Measurements from ENCODE around the gene CALB2. TPM values are rescaled to one million over a fixed set of nuclear protein-coding genes. Genes with fewer than 3 reads are reported as not detected.

CALB2 gene
- total and polyA plus RNA-seq, 2 of the 13 experiments (the other 11 are each of a cell fraction or from before 2014, with no cell fraction given) = 0.37 to 0.40 TPM

DNA sequence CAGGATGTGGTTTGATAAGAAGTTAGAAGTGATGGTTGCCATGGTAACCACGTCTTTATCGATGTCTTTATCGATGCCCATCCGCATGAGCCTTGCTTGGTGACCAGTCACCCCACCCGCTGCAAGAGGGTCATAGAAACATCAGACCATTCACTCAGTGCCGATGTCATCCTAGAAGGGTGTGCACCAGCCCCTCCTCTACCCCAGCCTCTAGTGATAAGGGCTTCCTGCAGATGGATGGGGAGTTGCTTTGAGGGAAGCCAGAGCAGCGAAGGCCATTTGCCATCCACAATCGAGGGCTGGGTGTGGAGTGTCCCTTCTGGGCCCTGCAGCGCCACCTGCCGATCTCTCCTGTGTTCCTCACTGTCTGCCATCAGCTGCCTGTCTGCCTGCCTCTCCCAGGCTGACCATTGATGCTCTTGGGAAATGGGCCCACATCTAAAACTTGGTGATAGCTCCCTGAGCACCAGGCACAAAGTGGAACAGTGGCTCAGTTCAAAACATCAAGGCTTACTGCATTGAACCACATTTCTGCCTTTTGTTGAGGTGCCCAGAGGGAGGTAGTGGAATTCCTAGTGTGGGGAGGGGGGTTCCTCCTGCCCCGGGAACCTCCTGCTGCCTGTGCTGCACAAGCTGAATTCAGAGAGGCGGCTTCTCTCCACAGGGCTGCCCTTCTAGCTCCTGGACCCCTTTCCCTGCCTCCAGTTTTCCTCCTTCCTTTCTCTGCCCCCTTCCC is 8.9 kb downstream of the CALB2 start:
- WGBS (ENCODE audit: low lambda C conversion rate) = 41% methylated on average over 10 of the region's 12 CpGs
- DNase-seq (ENCODE audit: low spot score) (peak; percentile 55), FAIRE-seq (peak; percentile 86), ATAC-seq (peak; percentile 95)
- H3K27ac ChIP-seq (ENCODE audit: extremely low read length, insufficient read depth, low read length) = no peak overlapping the region
- H3K4me2 ChIP-seq (ENCODE audit: low read depth, low read length) = no peak overlapping the region
- no peaks in the 10 kb centered on the region for H3K9me3 ChIP-seq (ENCODE audit: low read length)
- H2AFZ ChIP-seq (ENCODE audit: low read length) = no peak overlapping the region
- in situ Hi-C loops (cut with HindIII; ENCODE audit: extremely low pct_ligation_motif_present, low pct_unique_long_range_greater_than_20kb) = no loop called here
- H4K20me1 ChIP-seq (ENCODE audit: insufficient read depth, low read length) = no peaks in the 10 kb centered on the region
- no TSS peak for BruUV-seq (replicated peaks)
- H3K36me3 ChIP-seq (replicated peaks in 1 of 2; ENCODE audit: control insufficient read depth in 1 of 2, insufficient read depth in 2 of 2, low read length in 2 of 2) = no peaks in the 10 kb centered on the region
- no peaks in the 10 kb centered on the region for H3K4me1 ChIP-seq (ENCODE audit: insufficient read depth, low read length)
- ChIA-PET POLR2A (no interaction called here), CTCF (ENCODE audit: low intra/inter-chr PET ratio, low total read pairs) (interaction anchor here (1.1 kb wide), 1 partner anchor 152 kb away, joined by 3 read pairs; no protein-coding TSS in a partner anchor)
- H3K79me2 ChIP-seq (ENCODE audit: insufficient read depth, low read length) = no peaks in the 10 kb centered on the region
- intact Hi-C loops (cut with micrococcal nuclease; ENCODE audit: unreplicated experiment) = no loop called here
- H3K27me3 ChIP-seq (ENCODE audit: control insufficient read depth in 1 of 2, insufficient read depth in 2 of 2, low read length in 2 of 2) = peaks cover 8 to 68% of the 10 kb centered on the region in 2 experiments; a peak in 4 of 5 replicates
- no peak overlapping the region for H3K9ac ChIP-seq (ENCODE audit: insufficient read depth, low read depth, low read length)
- no peak overlapping the region for H3K4me3 ChIP-seq (replicated peaks in 1 of 3; ENCODE audit: insufficient read depth in 1 of 3, low read depth in 2 of 3, low read length in 3 of 3)
- TF ChIP-seq, protein P1, sequence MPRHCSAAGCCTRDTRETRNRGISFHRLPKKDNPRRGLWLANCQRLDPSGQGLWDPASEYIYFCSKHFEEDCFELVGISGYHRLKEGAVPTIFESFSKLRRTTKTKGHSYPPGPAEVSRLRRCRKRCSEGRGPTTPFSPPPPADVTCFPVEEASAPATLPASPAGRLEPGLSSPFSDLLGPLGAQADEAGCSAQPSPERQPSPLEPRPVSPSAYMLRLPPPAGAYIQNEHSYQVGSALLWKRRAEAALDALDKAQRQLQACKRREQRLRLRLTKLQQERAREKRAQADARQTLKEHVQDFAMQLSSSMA (CRISPR knock-in tag; IDR thresholded peaks at IDR 0.05) = no peak
- TF ChIP-seq CTCF (CRISPR knock-in tag; IDR thresholded peaks at IDR 0.05) = peak; percentile 84
- peak; percentile 91 for TF ChIP-seq XRCC5 (optimal IDR thresholded peaks at IDR 0.05; ENCODE audit: low read length)
- peak; percentile 69 for TF ChIP-seq STAG1 (CRISPR knock-in tag; IDR thresholded peaks at IDR 0.05)
- TF ChIP-seq, protein P2, sequence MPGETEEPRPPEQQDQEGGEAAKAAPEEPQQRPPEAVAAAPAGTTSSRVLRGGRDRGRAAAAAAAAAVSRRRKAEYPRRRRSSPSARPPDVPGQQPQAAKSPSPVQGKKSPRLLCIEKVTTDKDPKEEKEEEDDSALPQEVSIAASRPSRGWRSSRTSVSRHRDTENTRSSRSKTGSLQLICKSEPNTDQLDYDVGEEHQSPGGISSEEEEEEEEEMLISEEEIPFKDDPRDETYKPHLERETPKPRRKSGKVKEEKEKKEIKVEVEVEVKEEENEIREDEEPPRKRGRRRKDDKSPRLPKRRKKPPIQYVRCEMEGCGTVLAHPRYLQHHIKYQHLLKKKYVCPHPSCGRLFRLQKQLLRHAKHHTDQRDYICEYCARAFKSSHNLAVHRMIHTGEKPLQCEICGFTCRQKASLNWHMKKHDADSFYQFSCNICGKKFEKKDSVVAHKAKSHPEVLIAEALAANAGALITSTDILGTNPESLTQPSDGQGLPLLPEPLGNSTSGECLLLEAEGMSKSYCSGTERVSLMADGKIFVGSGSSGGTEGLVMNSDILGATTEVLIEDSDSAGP (CRISPR knock-in tag; IDR thresholded peaks at IDR 0.05; ENCODE audit: borderline replicate concordance) = 0 out of 2 replicates have a peak, but pooled peaks have one; percentile 18
- TF ChIP-seq, protein P3, sequence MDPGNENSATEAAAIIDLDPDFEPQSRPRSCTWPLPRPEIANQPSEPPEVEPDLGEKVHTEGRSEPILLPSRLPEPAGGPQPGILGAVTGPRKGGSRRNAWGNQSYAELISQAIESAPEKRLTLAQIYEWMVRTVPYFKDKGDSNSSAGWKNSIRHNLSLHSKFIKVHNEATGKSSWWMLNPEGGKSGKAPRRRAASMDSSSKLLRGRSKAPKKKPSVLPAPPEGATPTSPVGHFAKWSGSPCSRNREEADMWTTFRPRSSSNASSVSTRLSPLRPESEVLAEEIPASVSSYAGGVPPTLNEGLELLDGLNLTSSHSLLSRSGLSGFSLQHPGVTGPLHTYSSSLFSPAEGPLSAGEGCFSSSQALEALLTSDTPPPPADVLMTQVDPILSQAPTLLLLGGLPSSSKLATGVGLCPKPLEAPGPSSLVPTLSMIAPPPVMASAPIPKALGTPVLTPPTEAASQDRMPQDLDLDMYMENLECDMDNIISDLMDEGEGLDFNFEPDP (CRISPR knock-in tag; conservative IDR thresholded peaks at IDR 0.05) = no peak
- TF ChIP-seq, protein P4, sequence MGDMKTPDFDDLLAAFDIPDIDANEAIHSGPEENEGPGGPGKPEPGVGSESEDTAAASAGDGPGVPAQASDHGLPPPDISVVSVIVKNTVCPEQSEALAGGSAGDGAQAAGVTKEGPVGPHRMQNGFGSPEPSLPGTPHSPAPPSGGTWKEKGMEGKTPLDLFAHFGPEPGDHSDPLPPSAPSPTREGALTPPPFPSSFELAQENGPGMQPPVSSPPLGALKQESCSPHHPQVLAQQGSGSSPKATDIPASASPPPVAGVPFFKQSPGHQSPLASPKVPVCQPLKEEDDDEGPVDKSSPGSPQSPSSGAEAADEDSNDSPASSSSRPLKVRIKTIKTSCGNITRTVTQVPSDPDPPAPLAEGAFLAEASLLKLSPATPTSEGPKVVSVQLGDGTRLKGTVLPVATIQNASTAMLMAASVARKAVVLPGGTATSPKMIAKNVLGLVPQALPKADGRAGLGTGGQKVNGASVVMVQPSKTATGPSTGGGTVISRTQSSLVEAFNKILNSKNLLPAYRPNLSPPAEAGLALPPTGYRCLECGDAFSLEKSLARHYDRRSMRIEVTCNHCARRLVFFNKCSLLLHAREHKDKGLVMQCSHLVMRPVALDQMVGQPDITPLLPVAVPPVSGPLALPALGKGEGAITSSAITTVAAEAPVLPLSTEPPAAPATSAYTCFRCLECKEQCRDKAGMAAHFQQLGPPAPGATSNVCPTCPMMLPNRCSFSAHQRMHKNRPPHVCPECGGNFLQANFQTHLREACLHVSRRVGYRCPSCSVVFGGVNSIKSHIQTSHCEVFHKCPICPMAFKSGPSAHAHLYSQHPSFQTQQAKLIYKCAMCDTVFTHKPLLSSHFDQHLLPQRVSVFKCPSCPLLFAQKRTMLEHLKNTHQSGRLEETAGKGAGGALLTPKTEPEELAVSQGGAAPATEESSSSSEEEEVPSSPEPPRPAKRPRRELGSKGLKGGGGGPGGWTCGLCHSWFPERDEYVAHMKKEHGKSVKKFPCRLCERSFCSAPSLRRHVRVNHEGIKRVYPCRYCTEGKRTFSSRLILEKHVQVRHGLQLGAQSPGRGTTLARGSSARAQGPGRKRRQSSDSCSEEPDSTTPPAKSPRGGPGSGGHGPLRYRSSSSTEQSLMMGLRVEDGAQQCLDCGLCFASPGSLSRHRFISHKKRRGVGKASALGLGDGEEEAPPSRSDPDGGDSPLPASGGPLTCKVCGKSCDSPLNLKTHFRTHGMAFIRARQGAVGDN (CRISPR knock-in tag; IDR thresholded peaks at IDR 0.05) = 0 out of 2 replicates have a peak, but pooled peaks have one; percentile 21
- peak; percentile 57 for TF ChIP-seq RAD21 (CRISPR knock-in tag; IDR thresholded peaks at IDR 0.05)
- TF ChIP-seq ZNF567 (CRISPR knock-in tag; IDR thresholded peaks at IDR 0.05; ENCODE audit: borderline replicate concordance) = no peak
- TF ChIP-seq CREM (IDR thresholded peaks at IDR 0.05) = no peak
- no peak for TF ChIP-seq CREM (CRISPR knock-in tag; IDR thresholded peaks at IDR 0.05)
- peak; percentile 8; the same call in 1 of the 2 replicates for TF ChIP-seq SMC3 (IDR thresholded peaks at IDR 0.05; ENCODE audit: low read length)
- TF ChIP-seq ZBTB38 (CRISPR knock-in tag; IDR thresholded peaks at IDR 0.05) = 0 out of 2 replicates have a peak, but pooled peaks have one; percentile 41
- TF ChIP-seq TRIM24 (CRISPR knock-in tag; IDR thresholded peaks at IDR 0.05) = 0 out of 2 replicates have a peak, but pooled peaks have one; percentile 25
